K562 (cell line): ENCODE results near the gene RFESD. TPM values are rescaled to one million over a fixed set of nuclear protein-coding genes. Genes with fewer than 3 reads are reported as not detected.

Experiments used
- ARID2 ChIP-seq: fragments of 450-650 bp; IDR thresholded peaks from 2 replicates; pipeline ENCODE4 v1.6.1; 2017; ENCODE audit warnings: antibody characterized with exemption, mild to moderate bottlenecking
- CCNT2 ChIP-seq: IDR thresholded peaks from 2 replicates; pipeline ENCODE4 v1.6.1; 2011; ENCODE audit warnings: borderline replicate concordance, low read depth, mild to moderate bottlenecking, moderate library complexity, mixed read lengths, low read length; ENCODE audit not compliant: insufficient read length; ENCODE audit errors: extremely low read depth
- CTBP1 ChIP-seq: fragments of 450-650 bp; IDR thresholded peaks from 2 replicates; pipeline ENCODE4 v1.6.1; 2016; ENCODE audit warnings: borderline replicate concordance
- HDGF ChIP-seq: fragments of 450-650 bp; IDR thresholded peaks from 2 replicates; pipeline ENCODE4 v1.6.1; 2016
- HNRNPK ChIP-seq: fragments of 200-400 bp; formaldehyde crosslinking; IDR thresholded peaks from one replicate; pipeline ENCODE4 v1.6.1; 2018; ENCODE audit warnings: mild to moderate bottlenecking, low read depth, low read length; ENCODE audit not compliant: poor library complexity, severe bottlenecking
- MCM7 ChIP-seq, 2 experiments: fragments of 450-650 bp; IDR thresholded peaks; 2 replicates each; pipeline ENCODE4 v1.6.1; 2016 to 2018
- MED1 ChIP-seq: sonication (generic); formaldehyde crosslinking; IDR thresholded peaks from 2 replicates; pipeline ENCODE4 v1.8.1; 2023; ENCODE audit warnings: missing genetic modification reagents, borderline replicate concordance
- MIER1 ChIP-seq: fragments of 450-650 bp; IDR thresholded peaks from 2 replicates; pipeline ENCODE4 v1.6.1; 2016; ENCODE audit warnings: antibody characterized with exemption, mild to moderate bottlenecking, low read depth
- MTA1 ChIP-seq: fragments of 450-650 bp; IDR thresholded peaks from 2 replicates; pipeline ENCODE4 v1.6.1; 2017; ENCODE audit warnings: borderline replicate concordance
- NCOA2 ChIP-seq, 2 experiments: fragments of 450-650 bp; IDR thresholded peaks; 2 replicates each; pipeline ENCODE4 v1.6.1; 2018; ENCODE audit warnings: mild to moderate bottlenecking in 2 of 2, moderate library complexity in 1 of 2; ENCODE audit not compliant: partially characterized antibody in 2 of 2
- NFRKB ChIP-seq: fragments of 450-650 bp; IDR thresholded peaks from 2 replicates; pipeline ENCODE4 v1.6.1; 2016; ENCODE audit warnings: low read depth
- PHB ChIP-seq: fragments of 250-450 bp; sonication (Bioruptor Pico); IDR thresholded peaks from 2 replicates; pipeline ENCODE4 v1.5.0; 2021
- TBL1XR1 ChIP-seq, 2 experiments: IDR thresholded peaks; 2 replicates each; pipeline ENCODE4 v1.6.1; 2012; ENCODE audit warnings: improper control_type of control experiment in 2 of 2, low read length in 2 of 2, mild to moderate bottlenecking in 1 of 2
- TFAM ChIP-seq: fragments of 250-450 bp; sonication (Bioruptor Pico); conservative IDR thresholded peaks from 2 replicates; pipeline ENCODE4 v1.5.0; 2021; ENCODE audit warnings: mild to moderate bottlenecking, moderate library complexity
- ZKSCAN1 ChIP-seq: fragments of 150-350 bp; IDR thresholded peaks from 2 replicates; pipeline ENCODE4 v1.6.1; 2016; ENCODE audit warnings: low read depth, low read length
- ZNF644 ChIP-seq: fragments of 200-800 bp; sonication (Bioruptor generic); IDR thresholded peaks from 2 replicates; pipeline ENCODE4 v1.6.1; 2016; ENCODE audit warnings: low read depth, missing genetic modification characterization, missing compliant biosample characterization
- polyA plus RNA-seq, 8 experiments: library from polyadenylated mRNA; depleted of rRNA in 4 of 8; stranded (reverse) in 5 of 8; unstranded in 3 of 8; fragments of >200 nt; fragmentation: Nextera tagmentation in 2 of 8; fragmentation: Illumina TruSeq in 1 of 8; extraction: Ambion mirVana in 2 of 8; extraction: Trizol in 1 of 8; gene quantifications; 2 replicates each; pipeline versions ENCODE4 v1.2.1 to v1.2.3, GENCODE V29; 2011 to 2014; ENCODE audit warnings: inconsistent platforms in 1 of 8, missing spikeins in 1 of 8
- total RNA-seq, 7 experiments: library from RNA; depleted of rRNA in 6 of 7; stranded (reverse); fragments of >200 nt in 6 of 7; fragmentation: Illumina TruSeq in 2 of 7; extraction: Trizol in 2 of 7; gene quantifications; 2 replicates each; pipeline versions ENCODE4 v1.2.1 to v1.2.3, GENCODE V29; 2011 to 2021; ENCODE audit warnings: low replicate concordance in 1 of 7
- TF ChIP-seq, protein P1 (sequence below): sonication (generic); formaldehyde crosslinking; IDR thresholded peaks from 2 replicates; pipeline ENCODE4 v1.8.0; 2023; ENCODE audit warnings: mild to moderate bottlenecking, missing genetic modification reagents
- TF ChIP-seq, protein P2 (sequence below): fragments of 450-650 bp; IDR thresholded peaks from 2 replicates; pipeline ENCODE4 v1.6.1; 2018; ENCODE audit not compliant: partially characterized antibody
- TF ChIP-seq, protein P3 (sequence below): sonication (generic); formaldehyde crosslinking; IDR thresholded peaks from 2 replicates; pipeline ENCODE4 v1.8.0; 2022; ENCODE audit warnings: mild to moderate bottlenecking, missing genetic modification reagents, borderline replicate concordance
- TF ChIP-seq, protein P4 (sequence below), 2 experiments: fragments of 250-450 bp in 1 of 2; fragments of 450-650 bp in 1 of 2; sonication (Bioruptor Pico) in 1 of 2; IDR thresholded peaks; 2 replicates each; pipeline versions ENCODE4 v1.6.1 to v1.8.0; 2016 to 2021; ENCODE audit warnings: mild to moderate bottlenecking in 2 of 2, moderate library complexity in 2 of 2, missing compliant biosample characterization in 1 of 2, missing genetic modification characterization in 1 of 2

Gene RFESD
- total and polyA plus RNA-seq, 9 of the 15 experiments (the other 6 are each of a cell fraction or from before 2014, with no cell fraction given), result 62.3 to 600 (median 140) TPM

DNA sequence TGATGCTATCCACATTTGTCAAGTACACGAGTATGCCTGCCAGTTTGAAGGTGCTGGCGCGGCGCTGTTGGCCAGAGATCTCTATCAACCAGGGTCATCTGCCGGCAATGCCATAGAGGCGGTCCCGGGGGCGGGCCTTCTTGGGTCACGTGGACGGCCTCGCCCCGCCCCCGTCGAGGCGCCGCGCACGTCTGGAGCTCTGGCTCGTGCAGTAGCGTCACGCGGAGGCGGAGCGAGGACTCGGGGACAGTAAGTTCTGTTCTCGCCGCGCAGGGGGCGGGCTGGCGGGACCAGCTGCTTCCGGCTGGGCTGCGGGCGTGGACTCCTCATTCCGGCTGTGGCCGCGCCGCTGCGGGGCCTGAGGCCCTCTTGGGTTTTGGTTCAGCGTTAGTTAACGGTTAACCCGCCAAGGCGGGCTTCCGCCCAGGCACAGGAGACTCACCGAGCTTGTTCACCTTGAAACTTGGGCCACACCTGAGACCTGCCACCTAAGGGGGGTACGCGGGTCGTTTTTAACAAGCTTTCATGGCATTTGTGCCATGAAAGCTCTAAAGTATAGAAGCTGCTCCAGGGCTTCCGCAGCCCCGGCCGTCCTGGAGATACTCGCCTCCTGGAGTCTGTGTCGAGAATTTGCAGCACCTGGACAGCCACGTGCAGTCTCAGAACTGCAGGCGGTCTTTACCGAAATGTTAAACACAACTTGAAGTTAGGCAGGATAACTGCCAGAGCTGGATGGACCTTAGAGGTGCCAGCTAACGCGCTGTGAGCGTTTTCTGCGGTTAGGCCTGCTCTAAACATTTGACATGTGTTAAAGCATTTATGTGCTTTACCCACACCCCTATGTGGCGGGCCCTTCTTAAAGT lies at the start of gene RFESD (continued):
- TF ChIP-seq, protein P1, sequence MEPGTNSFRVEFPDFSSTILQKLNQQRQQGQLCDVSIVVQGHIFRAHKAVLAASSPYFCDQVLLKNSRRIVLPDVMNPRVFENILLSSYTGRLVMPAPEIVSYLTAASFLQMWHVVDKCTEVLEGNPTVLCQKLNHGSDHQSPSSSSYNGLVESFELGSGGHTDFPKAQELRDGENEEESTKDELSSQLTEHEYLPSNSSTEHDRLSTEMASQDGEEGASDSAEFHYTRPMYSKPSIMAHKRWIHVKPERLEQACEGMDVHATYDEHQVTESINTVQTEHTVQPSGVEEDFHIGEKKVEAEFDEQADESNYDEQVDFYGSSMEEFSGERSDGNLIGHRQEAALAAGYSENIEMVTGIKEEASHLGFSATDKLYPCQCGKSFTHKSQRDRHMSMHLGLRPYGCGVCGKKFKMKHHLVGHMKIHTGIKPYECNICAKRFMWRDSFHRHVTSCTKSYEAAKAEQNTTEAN (CRISPR knock-in tag), result 0 out of 2 replicates have a peak, but pooled peaks have one; percentile 52
- TF ChIP-seq MCM7 (IDR thresholded peaks at IDR 0.05) (no peak), MTA1 (no peak), CTBP1 (peak; percentile 59; the same call in 1 of the 2 replicates), TFAM (no peak), TBL1XR1 (IDR thresholded peaks at IDR 0.05; ENCODE audit: low read length in 2 of 2) (peak; percentile 36 to 69; a peak in 3 of 4 replicates), MED1 (no peak), PHB (CRISPR knock-in tag) (no peak), MIER1 (no peak), CCNT2 (peak; percentile 95), ZNF644 (tag) (no peak), NCOA2 (IDR thresholded peaks at IDR 0.05; ENCODE audit: partially characterized antibody in 2 of 2) (no peak), ARID2 (no peak), HDGF (no peak), NFRKB (peak; percentile 64; the same call in 1 of the 2 replicates), ZKSCAN1 (no peak), HNRNPK (peak; percentile 71)
- TF ChIP-seq, protein P2, sequence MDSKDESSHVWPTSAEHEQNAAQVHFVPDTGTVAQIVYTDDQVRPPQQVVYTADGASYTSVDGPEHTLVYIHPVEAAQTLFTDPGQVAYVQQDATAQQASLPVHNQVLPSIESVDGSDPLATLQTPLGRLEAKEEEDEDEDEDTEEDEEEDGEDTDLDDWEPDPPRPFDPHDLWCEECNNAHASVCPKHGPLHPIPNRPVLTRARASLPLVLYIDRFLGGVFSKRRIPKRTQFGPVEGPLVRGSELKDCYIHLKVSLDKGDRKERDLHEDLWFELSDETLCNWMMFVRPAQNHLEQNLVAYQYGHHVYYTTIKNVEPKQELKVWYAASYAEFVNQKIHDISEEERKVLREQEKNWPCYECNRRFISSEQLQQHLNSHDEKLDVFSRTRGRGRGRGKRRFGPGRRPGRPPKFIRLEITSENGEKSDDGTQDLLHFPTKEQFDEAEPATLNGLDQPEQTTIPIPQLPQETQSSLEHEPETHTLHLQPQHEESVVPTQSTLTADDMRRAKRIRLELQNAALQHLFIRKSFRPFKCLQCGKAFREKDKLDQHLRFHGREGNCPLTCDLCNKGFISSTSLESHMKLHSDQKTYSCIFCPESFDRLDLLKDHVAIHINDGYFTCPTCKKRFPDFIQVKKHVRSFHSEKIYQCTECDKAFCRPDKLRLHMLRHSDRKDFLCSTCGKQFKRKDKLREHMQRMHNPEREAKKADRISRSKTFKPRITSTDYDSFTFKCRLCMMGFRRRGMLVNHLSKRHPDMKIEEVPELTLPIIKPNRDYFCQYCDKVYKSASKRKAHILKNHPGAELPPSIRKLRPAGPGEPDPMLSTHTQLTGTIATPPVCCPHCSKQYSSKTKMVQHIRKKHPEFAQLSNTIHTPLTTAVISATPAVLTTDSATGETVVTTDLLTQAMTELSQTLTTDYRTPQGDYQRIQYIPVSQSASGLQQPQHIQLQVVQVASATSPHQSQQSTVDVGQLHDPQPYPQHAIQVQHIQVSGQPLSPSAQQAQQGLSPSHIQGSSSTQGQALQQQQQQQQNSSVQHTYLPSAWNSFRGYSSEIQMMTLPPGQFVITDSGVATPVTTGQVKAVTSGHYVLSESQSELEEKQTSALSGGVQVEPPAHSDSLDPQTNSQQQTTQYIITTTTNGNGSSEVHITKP, result peak; percentile 20
- TF ChIP-seq, protein P3, sequence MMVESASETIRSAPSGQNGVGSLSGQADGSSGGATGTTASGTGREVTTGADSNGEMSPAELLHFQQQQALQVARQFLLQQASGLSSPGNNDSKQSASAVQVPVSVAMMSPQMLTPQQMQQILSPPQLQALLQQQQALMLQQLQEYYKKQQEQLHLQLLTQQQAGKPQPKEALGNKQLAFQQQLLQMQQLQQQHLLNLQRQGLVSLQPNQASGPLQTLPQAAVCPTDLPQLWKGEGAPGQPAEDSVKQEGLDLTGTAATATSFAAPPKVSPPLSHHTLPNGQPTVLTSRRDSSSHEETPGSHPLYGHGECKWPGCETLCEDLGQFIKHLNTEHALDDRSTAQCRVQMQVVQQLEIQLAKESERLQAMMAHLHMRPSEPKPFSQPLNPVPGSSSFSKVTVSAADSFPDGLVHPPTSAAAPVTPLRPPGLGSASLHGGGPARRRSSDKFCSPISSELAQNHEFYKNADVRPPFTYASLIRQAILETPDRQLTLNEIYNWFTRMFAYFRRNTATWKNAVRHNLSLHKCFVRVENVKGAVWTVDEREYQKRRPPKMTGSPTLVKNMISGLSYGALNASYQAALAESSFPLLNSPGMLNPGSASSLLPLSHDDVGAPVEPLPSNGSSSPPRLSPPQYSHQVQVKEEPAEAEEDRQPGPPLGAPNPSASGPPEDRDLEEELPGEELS (CRISPR knock-in tag), result no peak
- TF ChIP-seq, protein P4, sequence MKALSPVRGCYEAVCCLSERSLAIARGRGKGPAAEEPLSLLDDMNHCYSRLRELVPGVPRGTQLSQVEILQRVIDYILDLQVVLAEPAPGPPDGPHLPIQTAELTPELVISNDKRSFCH (CRISPR knock-in tag; IDR thresholded peaks at IDR 0.05), result no peak
- TF ChIP-seq, protein P4 (tag; IDR thresholded peaks at IDR 0.05), result no peak
